Activated naive CD8-positive, alpha-beta T cell treated with anti-CD3 and anti-CD28 coated beads, Interleukin-2, amount 50 U/mL, for 16 hours (primary cell): Measurements from ENCODE around the gene EVI5L.
"Not testable (repeated sequence)": the region's sequence is repeated elsewhere in the genome, so short reads cannot be mapped to it uniquely, and the experiment has no call there.

ENCODE experiments used
- DNase-seq: peaks from one replicate; pipeline ENCODE4 v3.0.0-alpha.2; 2020; ENCODE audit warnings: low read depth, low spot score

The EVI5L gene

DNA sequence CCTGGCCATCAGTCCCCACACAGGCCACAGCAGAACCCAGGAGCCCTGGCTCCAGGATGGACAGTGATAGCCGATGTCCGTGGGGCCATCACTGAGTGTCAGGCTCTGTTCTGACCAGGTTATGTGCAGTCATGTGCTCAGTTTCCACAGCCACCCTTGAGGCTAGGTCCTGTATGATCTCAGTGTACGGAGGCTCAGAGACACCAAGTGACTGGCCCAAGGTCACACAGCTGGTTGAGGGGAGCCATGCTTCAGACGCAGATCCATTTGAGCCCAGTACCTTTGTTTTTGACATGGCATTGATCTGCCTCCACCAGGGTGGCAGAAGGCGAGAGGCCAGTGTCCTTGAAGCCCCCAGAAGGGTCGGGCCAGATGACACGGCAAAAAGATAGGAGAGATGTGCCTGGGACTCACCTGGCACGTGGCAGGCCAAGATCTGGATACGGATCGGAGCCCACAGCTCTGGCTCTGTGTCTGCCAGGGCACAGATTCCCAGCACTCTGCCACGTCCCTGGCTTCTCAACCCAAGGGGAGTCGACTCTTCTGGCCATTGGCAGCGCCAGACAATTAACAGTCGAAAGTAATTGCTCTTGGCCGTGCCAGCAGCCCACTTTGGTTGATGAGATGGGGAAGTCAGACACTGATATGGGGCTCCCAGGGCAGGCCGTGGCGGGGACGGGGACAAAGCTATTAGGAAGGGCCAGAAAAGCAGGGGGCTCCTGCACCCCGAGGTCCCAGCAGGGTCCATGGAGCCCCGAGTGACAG, 15.6 kb downstream of the EVI5L start:
- DNase-seq = no peak

DNA sequence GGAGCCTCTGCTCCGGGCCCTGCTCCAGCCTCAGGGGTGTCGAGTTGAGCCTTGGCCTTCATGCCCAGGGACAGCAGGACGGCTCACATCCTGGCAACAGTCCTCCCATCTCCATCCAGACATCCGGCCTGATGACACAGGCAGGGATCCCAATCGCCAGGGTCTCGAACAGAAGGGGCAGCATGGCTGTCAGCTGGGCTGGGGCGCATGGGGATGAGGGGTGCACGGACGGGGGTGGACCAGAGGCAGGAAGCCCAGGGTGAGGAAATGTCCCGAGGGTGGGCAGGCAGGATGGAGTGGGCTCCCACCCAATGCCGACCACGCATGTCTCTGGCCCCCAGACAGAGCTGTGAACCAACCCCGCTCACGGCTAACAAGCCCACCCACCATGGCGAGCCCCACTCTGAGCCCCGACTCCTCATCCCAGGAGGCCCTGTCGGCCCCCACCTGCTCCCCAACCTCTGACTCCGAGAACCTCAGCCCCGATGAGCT, 16.2 kb downstream of the EVI5L start:
- no peak for DNase-seq

DNA sequence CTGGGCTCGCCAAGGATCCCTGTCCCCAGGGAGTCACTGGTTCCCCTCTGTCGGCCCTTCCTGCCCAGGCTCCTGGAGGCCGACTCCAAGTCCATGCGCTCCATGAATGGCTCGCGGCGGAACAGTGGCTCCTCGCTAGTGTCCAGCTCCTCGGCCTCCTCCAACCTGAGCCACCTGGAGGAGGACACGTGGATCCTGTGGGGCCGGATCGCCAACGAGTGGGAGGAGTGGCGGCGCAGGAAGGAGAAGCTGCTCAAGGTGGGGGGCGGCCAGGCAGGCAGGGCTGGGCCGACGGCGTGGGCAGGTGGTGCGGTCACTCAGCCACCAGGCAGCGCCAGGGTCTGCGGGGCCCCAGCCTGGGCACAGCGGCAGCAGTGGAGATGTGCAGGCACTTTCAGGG, 17.6 kb downstream of the EVI5L start:
- DNase-seq = no peak

DNA sequence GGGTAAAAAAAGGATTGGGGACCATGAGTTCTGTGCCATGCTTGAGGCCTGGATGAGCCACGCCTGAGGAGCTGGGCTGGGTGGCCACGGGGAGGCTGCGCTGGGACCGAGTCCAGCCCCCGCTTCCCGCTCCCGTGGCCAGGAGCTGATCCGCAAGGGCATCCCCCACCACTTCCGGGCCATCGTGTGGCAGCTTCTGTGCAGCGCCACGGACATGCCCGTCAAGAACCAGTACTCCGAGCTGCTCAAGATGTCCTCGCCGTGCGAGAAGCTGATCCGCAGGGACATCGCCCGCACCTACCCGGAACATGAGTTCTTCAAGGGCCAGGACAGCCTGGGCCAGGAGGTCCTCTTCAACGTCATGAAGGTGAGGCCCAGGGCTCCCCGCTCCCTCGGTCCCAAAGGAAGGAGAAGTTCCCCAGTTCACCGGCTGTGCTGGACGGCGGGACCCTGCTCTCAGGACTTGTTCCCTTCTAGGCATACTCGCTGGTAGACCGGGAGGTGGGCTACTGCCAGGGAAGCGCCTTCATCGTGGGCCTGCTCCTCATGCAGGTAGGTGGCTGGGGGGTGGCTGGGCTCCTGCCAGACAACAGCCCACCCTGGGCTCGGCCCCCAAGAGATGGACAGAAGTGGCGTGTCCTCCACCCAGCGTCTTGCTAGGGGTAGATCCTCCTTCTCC, 18.9 kb downstream of the EVI5L start:
- DNase-seq = no peak

DNA sequence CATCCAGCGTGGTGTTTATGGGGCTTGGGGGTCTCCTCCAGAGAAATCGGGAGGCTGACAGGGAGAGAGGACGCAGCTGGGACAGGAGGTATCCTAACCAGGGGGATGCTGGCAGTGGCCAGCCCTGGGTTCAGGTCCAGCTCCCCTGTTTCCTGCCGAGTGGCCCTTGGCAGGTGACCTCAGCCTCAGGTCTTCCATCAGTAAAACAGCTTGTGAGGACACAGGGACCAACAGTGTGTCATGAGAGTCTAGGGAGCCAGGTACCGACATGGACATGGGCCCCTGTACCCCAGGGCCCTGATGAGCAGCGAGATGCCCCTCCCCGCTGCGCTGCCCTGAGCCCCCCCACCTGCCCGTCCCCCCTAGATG, 19.6 kb downstream of the EVI5L start:
- no peak for DNase-seq

DNA sequence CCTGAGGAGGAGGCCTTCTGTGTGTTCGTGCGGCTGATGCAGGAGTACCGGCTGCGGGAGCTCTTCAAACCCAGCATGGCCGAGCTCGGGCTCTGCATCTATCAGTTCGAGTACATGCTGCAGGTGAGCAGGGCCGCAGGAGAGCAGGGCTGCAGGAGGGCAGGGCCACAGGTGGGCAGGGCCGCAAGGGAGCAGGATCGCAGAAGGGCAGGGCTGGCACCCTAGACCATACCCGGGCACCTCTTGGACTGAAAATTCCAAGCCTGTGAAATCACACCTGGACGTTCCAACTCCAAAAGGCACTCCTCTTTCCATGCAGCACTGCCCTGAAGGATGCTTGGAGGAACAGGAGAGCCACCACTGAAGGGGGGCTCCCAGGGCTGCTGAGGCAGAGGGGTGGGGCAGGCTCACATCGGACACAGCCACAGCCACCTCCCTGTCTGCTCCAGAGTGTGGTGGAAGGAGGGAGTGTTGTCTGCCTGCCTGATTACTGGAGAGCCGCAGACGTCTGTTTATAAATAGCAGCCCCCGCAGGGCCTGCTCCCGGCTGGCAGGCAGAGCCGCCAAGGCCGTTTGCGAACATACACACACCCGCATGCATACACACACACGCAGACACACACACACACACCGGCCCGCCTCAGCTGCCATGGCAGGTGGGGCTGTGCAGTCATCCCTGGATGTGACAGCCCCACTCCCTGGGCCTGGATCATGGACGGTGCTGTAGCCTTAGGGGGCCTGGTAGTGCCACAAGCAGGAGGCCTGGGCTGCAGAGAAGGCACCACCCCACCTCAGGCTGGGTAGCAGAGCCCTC, 20.2 kb downstream of the EVI5L start:
- DNase-seq = no peak

DNA sequence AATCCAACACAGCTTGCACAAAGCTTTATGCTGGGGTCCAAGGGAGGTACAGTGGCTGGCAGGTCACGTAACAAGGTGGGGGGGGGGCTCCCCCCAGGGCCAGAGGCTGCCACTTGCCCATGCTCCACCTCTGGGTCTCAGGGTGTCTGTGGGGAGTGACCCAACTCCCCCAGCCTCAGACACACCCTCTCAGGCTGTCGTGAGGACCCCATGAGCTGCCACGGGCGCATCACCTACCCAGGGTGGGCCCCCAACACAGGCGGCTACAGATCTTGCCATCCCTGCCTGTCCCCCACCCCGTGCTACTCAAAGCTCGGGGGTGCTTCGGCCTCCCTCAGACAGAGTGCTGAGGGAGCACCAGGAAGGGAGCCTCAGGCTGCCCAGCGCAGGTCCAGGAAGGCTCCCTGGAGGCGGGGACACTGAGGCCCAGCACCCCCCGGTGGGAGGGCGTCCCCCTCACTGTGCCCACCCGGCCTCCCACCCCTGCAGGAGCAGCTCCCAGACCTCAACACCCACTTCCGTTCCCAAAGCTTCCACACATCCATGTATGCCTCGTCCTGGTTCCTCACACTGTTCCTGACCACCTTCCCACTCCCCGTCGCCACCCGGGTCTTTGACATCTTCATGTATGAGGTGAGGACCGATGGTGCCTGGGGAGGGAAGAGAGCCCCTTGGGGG, 21.1 kb downstream of the EVI5L start:
- no peak for DNase-seq

DNA sequence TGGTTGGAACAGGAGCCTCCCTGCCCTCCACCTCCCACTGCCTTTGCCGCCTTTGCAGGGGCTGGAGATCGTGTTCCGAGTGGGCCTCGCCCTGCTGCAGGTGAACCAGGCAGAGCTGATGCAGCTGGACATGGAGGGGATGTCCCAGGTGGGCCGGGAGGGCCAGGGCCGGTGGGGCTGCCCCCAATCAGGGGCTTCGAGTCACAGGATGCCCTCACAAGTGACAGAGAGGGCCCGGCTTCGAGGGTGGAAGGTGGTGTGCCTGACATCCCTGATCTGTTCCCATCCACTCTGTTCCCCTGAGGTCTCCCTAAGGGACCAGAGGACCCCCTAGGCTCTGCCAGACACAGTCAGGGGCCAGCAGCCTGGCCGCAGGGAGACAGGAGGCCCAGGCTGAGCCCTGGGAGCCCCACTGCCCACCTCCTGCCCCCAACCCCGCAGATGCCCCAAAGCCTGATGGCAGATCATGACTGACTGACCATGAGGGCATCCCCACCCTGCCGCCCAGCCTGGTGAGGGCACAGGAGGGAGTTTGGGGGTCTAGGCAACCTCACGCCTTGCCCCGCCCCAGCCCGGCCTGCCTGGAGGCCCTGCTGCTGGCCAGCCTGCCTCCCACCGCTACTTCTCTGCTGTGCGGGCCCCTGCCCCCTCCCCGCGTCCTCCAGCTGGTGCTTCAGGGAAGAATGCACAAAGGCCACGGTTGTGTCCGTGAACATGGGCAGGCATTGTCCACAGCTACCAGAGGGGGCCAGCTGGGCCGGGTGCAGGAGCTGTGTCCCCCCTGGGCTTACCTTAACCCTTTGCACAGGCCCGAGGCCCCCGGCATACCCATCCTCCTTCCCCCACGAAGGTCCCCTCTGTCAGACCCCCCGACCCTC, 21.8 kb downstream of the EVI5L start:
- DNase-seq = no peak

DNA sequence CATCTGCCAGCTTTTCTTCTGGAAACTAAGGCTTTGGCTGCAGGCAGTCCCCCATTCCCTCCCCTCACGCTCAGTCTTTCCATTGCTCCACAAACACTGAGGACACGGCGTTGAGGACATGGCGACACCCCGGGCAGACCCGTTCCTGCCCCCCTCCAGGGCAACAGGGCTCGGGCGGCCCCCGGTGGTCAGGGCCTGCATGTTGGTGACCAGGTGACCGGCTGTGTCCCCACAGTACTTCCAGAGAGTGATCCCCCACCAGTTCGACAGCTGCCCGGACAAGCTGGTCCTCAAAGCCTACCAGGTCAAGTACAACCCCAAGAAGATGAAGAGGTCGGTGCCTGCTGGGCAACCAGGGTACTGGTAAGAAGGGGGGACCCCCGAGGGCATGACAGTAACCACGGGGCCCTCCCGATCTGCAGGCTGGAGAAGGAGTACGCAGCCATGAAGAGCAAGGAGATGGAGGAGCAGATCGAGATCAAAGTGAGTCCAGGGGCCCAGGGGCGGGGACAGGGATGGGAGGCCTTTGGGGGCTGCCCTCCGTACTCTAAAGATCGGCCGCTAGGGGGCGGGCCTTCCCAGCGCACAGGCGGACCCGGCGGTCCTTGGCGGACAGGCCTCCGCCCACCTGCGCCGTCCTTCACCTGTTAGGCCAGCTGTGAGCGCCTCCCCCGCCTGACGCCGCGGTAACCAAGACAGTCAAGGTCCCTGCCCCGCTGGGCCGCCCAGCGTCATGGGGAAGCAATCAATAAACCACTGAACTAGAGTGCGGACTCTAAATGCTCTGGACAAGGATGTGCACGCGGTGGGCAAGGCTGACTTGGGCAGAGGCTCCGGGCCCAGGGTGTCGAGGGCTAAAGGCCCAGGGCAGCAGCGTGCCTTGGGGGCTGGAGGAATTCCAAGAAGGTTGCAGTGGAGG, 23.1 kb downstream of the EVI5L start:
- peak; percentile 51 for DNase-seq

DNA sequence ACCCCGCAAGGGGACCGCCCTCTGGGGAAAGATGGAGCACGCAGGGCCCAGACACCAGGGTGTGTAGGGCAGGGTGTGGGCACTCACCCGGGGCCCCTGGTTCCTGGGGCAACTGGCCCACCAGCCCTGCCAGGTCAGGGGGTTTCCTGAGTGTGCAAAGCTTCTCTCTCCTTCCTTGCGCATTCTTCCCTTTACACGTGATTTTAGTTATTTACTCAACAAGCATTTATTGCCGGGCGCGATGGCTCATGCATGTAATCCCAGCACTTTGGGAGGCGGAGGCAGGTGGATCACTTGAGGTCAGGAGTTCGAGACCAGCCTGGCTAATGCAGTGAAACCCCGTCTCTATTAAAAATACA, 23.7 kb downstream of the EVI5L start:
- no peak for DNase-seq

DNA sequence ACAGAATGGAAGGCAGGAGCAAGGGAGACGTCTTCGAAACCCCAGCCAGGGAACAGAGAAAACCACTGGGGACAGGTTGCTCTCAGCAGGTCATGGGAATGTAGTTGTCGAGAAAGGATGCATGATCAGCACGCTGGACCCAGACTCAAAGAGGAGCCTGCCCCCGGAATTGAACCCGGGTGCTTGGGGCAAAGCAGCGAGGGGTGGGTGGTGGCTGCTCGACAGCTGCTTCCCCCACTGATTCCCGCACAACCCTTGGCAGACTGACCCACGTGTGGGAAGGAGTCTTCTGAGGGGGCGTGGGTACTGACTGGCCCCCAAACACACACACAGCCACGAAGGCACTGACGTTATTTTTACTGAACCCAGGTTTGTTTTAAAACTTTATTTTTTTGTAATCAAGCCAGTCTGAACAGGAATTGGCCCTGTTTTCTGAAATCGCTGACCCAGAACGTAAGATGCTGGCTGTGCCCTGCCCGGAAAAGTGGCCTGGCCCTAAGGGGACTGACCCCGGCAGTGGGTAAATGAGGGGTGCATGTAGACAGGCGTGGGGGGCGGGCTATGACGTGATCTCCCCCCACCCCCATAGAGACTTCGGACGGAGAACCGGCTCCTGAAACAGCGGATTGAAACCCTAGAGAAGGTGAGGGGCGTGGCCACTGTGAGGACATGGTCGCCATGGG, 25.5 kb downstream of the EVI5L start:
- no peak for DNase-seq

DNA sequence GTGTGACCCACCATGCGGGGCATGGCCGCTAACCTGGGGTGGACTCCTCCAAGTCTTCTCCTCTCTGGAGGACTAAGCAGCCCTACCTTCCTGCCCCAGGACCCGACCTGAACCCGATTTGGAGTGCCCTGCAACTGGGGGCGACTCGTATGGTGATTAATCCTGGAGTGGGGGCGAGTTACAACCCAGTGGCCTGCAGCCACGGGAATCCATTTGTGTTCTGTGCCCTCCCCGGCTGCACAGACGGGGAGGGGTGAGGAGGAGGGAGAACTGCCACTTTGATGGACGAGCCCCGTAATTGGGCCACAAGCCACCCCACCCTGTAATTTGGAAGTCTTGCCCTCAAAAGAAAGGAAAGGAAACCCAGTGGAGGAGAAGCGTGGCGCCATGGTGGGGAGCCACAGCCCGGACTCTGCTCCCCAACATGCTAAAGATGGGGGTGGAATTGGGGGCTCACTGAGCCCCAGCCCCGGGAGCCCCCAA, 26.1 kb downstream of the EVI5L start:
- no peak for DNase-seq

DNA sequence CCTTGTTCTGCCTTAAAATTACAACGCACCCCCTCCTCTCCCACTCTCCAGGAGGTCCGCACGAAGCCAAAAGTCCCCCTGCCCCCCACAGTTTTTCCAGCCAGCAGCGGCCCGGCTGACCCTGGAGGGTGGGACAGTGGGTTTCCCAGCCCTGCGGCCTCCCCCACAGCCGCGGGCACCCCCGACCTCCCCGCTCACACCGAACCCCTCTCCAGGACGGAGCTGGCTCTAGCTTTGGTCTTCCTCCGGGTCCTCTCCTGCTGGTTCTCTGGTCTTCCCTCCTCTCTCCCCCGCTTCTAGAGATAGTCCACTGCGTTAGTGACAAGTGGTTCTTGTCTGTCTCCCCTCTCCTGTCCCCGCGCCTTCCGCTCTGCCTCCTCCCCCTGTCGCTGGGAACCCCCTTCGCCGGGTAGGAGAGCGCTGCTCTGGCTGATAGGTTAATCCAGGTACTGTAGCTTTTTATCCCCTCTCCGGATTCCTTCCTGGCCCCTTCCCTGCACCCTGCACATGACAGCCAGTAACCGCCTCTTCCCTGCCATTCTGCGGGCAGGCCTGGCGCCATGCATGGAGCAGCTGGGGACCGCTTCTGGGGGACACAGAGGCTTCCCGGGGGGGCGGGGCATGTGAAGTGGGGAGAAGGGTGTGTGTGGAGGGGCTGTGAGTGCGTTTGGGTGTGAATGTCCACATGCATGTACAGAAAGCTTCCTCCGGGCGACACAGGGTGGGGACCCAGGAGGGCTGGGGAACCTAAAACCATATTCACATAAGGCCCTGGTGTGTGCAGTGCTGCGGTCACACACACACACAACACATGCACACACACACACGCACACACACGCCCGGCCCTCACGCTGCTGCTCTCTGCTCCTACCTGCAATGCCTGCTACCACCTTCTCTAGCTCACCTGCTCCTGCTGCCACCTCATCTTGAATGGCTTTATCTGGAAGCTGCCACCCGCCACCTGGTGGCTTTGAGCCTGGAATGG, 27.0 kb downstream of the EVI5L start:
- DNase-seq = no peak

DNA sequence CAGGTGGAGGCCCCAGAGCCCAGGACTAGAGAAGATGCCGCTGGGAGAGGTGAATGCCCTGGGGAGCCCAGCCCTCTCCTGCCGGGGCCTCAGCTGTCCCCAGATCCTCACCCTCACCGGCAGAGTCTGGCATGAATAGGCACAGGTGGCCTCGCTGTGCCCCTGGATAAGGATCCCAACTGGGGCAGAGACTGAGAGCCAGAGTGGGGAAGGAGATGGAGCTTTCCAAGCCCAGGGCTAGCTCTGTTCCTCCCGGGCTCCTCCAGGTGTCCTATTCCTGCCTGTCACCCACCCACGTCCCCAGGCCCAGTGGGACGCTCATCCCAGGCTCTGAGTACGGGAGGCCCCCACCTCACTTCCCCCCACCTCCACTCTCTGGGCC, 27.7 kb downstream of the EVI5L start:
- no peak for DNase-seq

DNA sequence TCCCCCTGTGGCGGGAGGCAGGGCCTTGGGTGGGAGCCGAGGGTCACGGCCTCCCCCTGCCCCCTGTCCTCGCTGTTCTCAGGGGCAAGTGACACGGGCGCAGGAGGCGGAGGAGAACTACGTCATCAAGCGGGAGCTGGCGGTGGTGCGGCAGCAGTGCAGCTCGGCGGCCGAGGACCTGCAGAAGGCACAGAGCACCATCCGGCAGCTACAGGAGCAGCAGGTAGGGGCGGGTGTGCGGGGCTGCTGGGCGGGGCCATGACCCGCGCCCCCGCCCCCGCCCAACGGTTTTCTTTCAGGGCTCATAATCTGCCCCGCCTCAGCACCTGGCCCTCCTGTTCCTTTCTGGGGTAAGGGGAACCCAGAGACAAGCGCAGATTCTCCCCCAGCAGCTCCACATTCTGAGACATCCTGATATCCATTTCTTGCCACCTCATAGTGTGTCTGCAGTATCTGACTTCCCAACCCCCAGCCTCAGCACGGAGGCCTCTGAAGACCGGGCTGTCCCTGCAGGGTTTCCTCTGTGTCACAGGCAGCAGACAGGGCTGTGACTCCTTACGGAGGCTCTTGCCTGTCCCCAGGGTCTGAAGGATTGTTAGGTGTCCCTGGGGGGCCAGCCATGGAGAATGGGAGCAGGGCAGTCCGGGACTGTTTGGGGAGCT, 28.2 kb downstream of the EVI5L start:
- no peak for DNase-seq

DNA sequence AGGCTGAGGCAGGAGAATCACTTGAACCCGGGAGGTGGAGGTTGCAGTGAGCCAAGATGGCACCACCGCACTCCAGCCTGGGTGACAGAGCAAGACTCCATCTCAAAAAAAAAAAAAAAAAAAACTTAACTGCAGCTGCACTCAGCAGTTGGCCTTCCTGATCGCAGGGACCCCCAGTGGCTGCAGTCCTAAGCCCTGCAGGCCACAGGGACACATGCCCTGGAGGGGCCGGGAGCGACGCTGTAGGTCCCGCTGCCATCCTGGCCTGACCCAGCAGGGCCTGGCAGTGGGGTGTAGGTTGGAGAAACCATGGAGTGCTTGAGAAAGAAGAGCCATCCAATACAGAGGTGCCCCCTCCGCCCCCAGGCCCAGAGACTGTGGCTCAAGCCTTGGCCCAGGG, 29.1 kb downstream of the EVI5L start:
- not testable (repeated sequence) for DNase-seq
